H9 (cell line): ENCODE data around the gene PLK3. TPM values are rescaled to one million over a fixed set of nuclear protein-coding genes. Genes with fewer than 3 reads are reported as not detected.

Experiments used
- DNase-seq: peaks from one replicate; pipeline ENCODE4 v3.0.0-alpha.2; 2017
- H2AFZ ChIP-seq: one replicate; pipeline ENCODE4 v1.6.1; 2013; ENCODE audit warnings: mild to moderate bottlenecking, low read length, control low read depth, moderate library complexity
- H2AK5ac ChIP-seq: 2 replicates; pipeline ENCODE4 v1.6.1; 2013; ENCODE audit warnings: low read length, control low read depth, mixed read lengths; ENCODE audit not compliant: insufficient read length
- H2BK120ac ChIP-seq: one replicate; pipeline ENCODE4 v1.6.1; 2013; ENCODE audit warnings: low read depth, mild to moderate bottlenecking, low read length, control low read depth, inconsistent platforms; ENCODE audit not compliant: poor library complexity, severe bottlenecking
- H2BK12ac ChIP-seq: 2 replicates; pipeline ENCODE4 v1.6.1; 2013; ENCODE audit warnings: low read length, control low read depth, mixed read lengths, low read depth; ENCODE audit not compliant: insufficient read length
- H2BK15ac ChIP-seq: 2 replicates; pipeline ENCODE4 v1.6.1; 2013; ENCODE audit warnings: low read depth, low read length, control low read depth
- H2BK20ac ChIP-seq: one replicate; pipeline ENCODE4 v1.6.1; 2013; ENCODE audit warnings: low read depth, mild to moderate bottlenecking, low read length, control low read depth, inconsistent platforms; ENCODE audit not compliant: poor library complexity, severe bottlenecking
- H2BK5ac ChIP-seq: 2 replicates; pipeline ENCODE4 v1.6.1; 2013; ENCODE audit warnings: low read length, control low read depth, mixed read lengths; ENCODE audit not compliant: insufficient read length
- H3K14ac ChIP-seq: 2 replicates; pipeline ENCODE4 v1.6.1; 2013; ENCODE audit warnings: low read length, control low read depth; ENCODE audit not compliant: insufficient read depth
- H3K18ac ChIP-seq: 2 replicates; pipeline ENCODE4 v1.6.1; 2013; ENCODE audit warnings: low read depth, mild to moderate bottlenecking, mixed read lengths, low read length, control low read depth; ENCODE audit not compliant: insufficient read length
- H3K23ac ChIP-seq: 2 replicates; pipeline ENCODE4 v1.6.1; 2013; ENCODE audit warnings: low read length, control low read depth, mixed read lengths, low read depth; ENCODE audit not compliant: insufficient read length
- H3K23me2 ChIP-seq: 2 replicates; pipeline ENCODE4 v1.6.1; 2013; ENCODE audit warnings: low read depth, mild to moderate bottlenecking, mixed read lengths, low read length, control low read depth; ENCODE audit not compliant: insufficient read length, poor library complexity, severe bottlenecking
- H3K27ac ChIP-seq: 2 replicates; pipeline ENCODE4 v1.5.1; 2013; ENCODE audit warnings: low read length, control low read depth, mixed read lengths, low read depth; ENCODE audit not compliant: insufficient read length
- H3K27me3 ChIP-seq: 2 replicates; pipeline ENCODE4 v1.6.1; 2013; ENCODE audit warnings: low read length, control low read depth, inconsistent platforms; ENCODE audit not compliant: insufficient read depth
- H3K4ac ChIP-seq: 2 replicates; pipeline ENCODE4 v1.6.1; 2013; ENCODE audit warnings: low read depth, mild to moderate bottlenecking, control low read depth, inconsistent platforms, low read length, moderate library complexity
- H3K4me1 ChIP-seq: 2 replicates; pipeline ENCODE4 v1.6.1; 2013; ENCODE audit warnings: low read length, control low read depth, inconsistent platforms; ENCODE audit not compliant: insufficient read depth
- H3K4me2 ChIP-seq: 2 replicates; pipeline ENCODE4 v1.6.1; 2013; ENCODE audit warnings: low read length, control low read depth, mixed read lengths; ENCODE audit not compliant: insufficient read length, insufficient read depth
- H3K56ac ChIP-seq: 2 replicates; pipeline ENCODE4 v1.6.1; 2013; ENCODE audit warnings: low read depth, mild to moderate bottlenecking, mixed read lengths, low read length, control low read depth; ENCODE audit not compliant: insufficient read length
- H3K79me1 ChIP-seq: 2 replicates; pipeline ENCODE4 v1.6.1; 2013; ENCODE audit warnings: low read depth, mild to moderate bottlenecking, moderate library complexity, low read length, control low read depth, inconsistent platforms; ENCODE audit not compliant: insufficient read depth, poor library complexity, severe bottlenecking
- H3K79me2 ChIP-seq: 2 replicates; pipeline ENCODE4 v1.6.1; 2013; ENCODE audit warnings: low read length, control low read depth, inconsistent platforms; ENCODE audit not compliant: insufficient read depth
- H3K9ac ChIP-seq: 2 replicates; pipeline ENCODE4 v1.6.1; 2013; ENCODE audit warnings: low read length, control low read depth, mixed read lengths; ENCODE audit not compliant: insufficient read length; ENCODE audit errors: extremely low read depth
- H3K9me3 ChIP-seq: one replicate; pipeline ENCODE4 v1.6.1; 2013; ENCODE audit warnings: low read depth, low read length, inconsistent platforms; ENCODE audit not compliant: control insufficient read depth
- H3T11ph ChIP-seq: one replicate; pipeline ENCODE4 v1.6.1; 2013; ENCODE audit warnings: mild to moderate bottlenecking, low read length, control low read depth, inconsistent platforms
- H4K20me1 ChIP-seq: one replicate; pipeline ENCODE4 v1.6.1; 2013; ENCODE audit not compliant: control insufficient read depth, insufficient read length, insufficient read depth
- H4K5ac ChIP-seq: 2 replicates; pipeline ENCODE4 v1.6.1; 2013; ENCODE audit warnings: low read depth, mild to moderate bottlenecking, mixed read lengths, low read length, control low read depth; ENCODE audit not compliant: insufficient read length
- H4K8ac ChIP-seq: replicated peaks from 2 replicates; pipeline ENCODE4 v1.6.1; 2013; ENCODE audit warnings: low read length, control low read depth, mixed read lengths, low read depth; ENCODE audit not compliant: insufficient read length
- H4K91ac ChIP-seq: 2 replicates; pipeline ENCODE4 v1.6.1; 2013; ENCODE audit warnings: low read depth, mild to moderate bottlenecking, moderate library complexity, mixed read lengths, low read length, control low read depth; ENCODE audit not compliant: insufficient read length
- H3K27ac Mint-ChIP-seq, 3 experiments: 2 replicates in 2 of 3; 3 replicates in 1 of 3; pipeline ENCODE4 v1.8.0; 2020 to 2021; ENCODE audit warnings: mixed read lengths in 3 of 3, mild to moderate bottlenecking in 1 of 3, moderate library complexity in 1 of 3
- H3K27me3 Mint-ChIP-seq: 2 replicates; pipeline ENCODE4 v1.8.0; 2021; ENCODE audit warnings: low read depth, mild to moderate bottlenecking, moderate library complexity, mixed read lengths
- H3K36me3 Mint-ChIP-seq, 3 experiments: 2 replicates in 2 of 3; 3 replicates in 1 of 3; pipeline ENCODE4 v1.8.0; 2020 to 2021; ENCODE audit warnings: low read depth in 3 of 3, mixed read lengths in 3 of 3; ENCODE audit not compliant: insufficient read depth in 1 of 3
- H3K4me1 Mint-ChIP-seq, 2 experiments: 2 replicates each; pipeline ENCODE4 v1.8.0; 2020; ENCODE audit warnings: mixed read lengths in 2 of 2
- H3K4me3 Mint-ChIP-seq, 2 experiments: 2 replicates in 1 of 2; 3 replicates in 1 of 2; pipeline ENCODE4 v1.8.0; 2020 to 2021; ENCODE audit warnings: mild to moderate bottlenecking in 2 of 2, mixed read lengths in 2 of 2, moderate library complexity in 1 of 2
- H3K9me3 Mint-ChIP-seq, 2 experiments: 2 replicates in 1 of 2; 3 replicates in 1 of 2; pipeline ENCODE4 v1.8.0; 2020; ENCODE audit warnings: mild to moderate bottlenecking in 2 of 2, mixed read lengths in 2 of 2, moderate library complexity in 1 of 2
- WGBS: extraction: QIAGEN DNeasy Blood & Tissue Kit; methylation state at CpG from one replicate; pipeline ENCODE4 v1.1.7; 2013; ENCODE audit warnings: missing lambda C conversion rate, low lambda C conversion rate, mixed read lengths; ENCODE audit not compliant: insufficient read length; ENCODE audit errors: extremely low coverage; 5-methylcytosine and 5-hydroxymethylcytosine counted together
- total RNA-seq: library from RNA; stranded (reverse); gene quantifications from 2 replicates; pipeline ENCODE4 v1.2.1, GENCODE V29; 2021
- TF ChIP-seq, protein P1 (sequence below): fragments of 200-600 bp; sonication (generic); conservative IDR thresholded peaks from 3 replicates; pipeline ENCODE4 v1.8.0; 2021; ENCODE audit warnings: antibody characterized with exemption, mild to moderate bottlenecking

PLK3 gene
- total RNA-seq, 1 experiment from 2014 or later = 14.7 TPM

- no peak overlapping the region for H4K5ac ChIP-seq
- no peak overlapping the region for H3T11ph ChIP-seq
- H3K4ac ChIP-seq = no peak overlapping the region
- H3K4me2 ChIP-seq = no peak overlapping the region
- no peaks in the 10 kb centered on the region for H3K79me1 ChIP-seq
- no peak overlapping the region for H2AK5ac ChIP-seq
- H3K9me3 Mint-ChIP-seq = no peaks in the 10 kb centered on the region
- no peak for DNase-seq
- H3K27ac Mint-ChIP-seq = no peak overlapping the region
- no peak overlapping the region for H4K8ac ChIP-seq
- no peak overlapping the region for H3K56ac ChIP-seq
- H2AFZ ChIP-seq = no peak overlapping the region
- no peak overlapping the region for H3K9ac ChIP-seq
- H3K9me3 ChIP-seq = no peaks in the 10 kb centered on the region
- H3K23ac ChIP-seq = no peak overlapping the region
- no peak overlapping the region for H2BK120ac ChIP-seq
- no peaks in the 10 kb centered on the region for H3K79me2 ChIP-seq
- H3K23me2 ChIP-seq = peaks cover 9% of the 10 kb centered on the region
- no peak overlapping the region for H3K4me3 Mint-ChIP-seq
- H3K36me3 Mint-ChIP-seq = peaks cover 3 to 44% (median 26%) of the 10 kb centered on the region in 3 experiments
- TF ChIP-seq, protein P1, sequence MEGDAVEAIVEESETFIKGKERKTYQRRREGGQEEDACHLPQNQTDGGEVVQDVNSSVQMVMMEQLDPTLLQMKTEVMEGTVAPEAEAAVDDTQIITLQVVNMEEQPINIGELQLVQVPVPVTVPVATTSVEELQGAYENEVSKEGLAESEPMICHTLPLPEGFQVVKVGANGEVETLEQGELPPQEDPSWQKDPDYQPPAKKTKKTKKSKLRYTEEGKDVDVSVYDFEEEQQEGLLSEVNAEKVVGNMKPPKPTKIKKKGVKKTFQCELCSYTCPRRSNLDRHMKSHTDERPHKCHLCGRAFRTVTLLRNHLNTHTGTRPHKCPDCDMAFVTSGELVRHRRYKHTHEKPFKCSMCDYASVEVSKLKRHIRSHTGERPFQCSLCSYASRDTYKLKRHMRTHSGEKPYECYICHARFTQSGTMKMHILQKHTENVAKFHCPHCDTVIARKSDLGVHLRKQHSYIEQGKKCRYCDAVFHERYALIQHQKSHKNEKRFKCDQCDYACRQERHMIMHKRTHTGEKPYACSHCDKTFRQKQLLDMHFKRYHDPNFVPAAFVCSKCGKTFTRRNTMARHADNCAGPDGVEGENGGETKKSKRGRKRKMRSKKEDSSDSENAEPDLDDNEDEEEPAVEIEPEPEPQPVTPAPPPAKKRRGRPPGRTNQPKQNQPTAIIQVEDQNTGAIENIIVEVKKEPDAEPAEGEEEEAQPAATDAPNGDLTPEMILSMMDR = no peak
- WGBS = no CpG with 5 or more reads among the region's 9 CpGs
- no peak overlapping the region for H3K27ac ChIP-seq
- H3K18ac ChIP-seq = no peak overlapping the region
- peaks cover 25 to 31% of the 10 kb centered on the region in 2 experiments for H3K4me1 Mint-ChIP-seq
- H3K27me3 Mint-ChIP-seq = peaks cover 3% of the 10 kb centered on the region
- no peak overlapping the region for H2BK5ac ChIP-seq
- no peak overlapping the region for H4K91ac ChIP-seq
- no peaks in the 10 kb centered on the region for H3K27me3 ChIP-seq
- H4K20me1 ChIP-seq = no peaks in the 10 kb centered on the region
- no peak overlapping the region for H2BK15ac ChIP-seq
- no peak overlapping the region for H2BK20ac ChIP-seq
- no peak overlapping the region for H3K14ac ChIP-seq
- H2BK12ac ChIP-seq = no peak overlapping the region
- peaks cover 7% of the 10 kb centered on the region; the same call in 1 of the 2 replicates for H3K4me1 ChIP-seq
Observed at GRCh38 chr1:44803062-44803311, 2.8 kb downstream of the PLK3 start.
